MM.1S (cell line): ENCODE results near the gene GLIS2.

Source experiments
- DNase-seq: peaks from one replicate; pipeline ENCODE4 v3.0.0-alpha.2; 2015
- H2AFZ ChIP-seq: fragments of 300-600 bp; sonication (generic); 2 replicates; pipeline ENCODE4 v1.6.0; 2016; ENCODE audit warnings: antibody characterized with exemption, low read length
- H3F3A ChIP-seq: fragments of 300-600 bp; sonication (generic); 2 replicates; pipeline ENCODE4 v1.6.1; 2016; ENCODE audit warnings: mild to moderate bottlenecking, antibody characterized with exemption, low read length, moderate library complexity, mixed read lengths; ENCODE audit not compliant: insufficient read depth
- H3K27ac ChIP-seq: fragments of 300-600 bp; sonication (generic); 2 replicates; pipeline ENCODE4 v1.5.1; 2016; ENCODE audit warnings: mild to moderate bottlenecking, low read length
- H3K27me3 ChIP-seq: fragments of 300-600 bp; sonication (generic); replicated peaks from 2 replicates; pipeline ENCODE4 v1.6.0; 2016; ENCODE audit warnings: low read length; ENCODE audit not compliant: insufficient read depth
- H3K36me3 ChIP-seq: fragments of 300-600 bp; sonication (generic); replicated peaks from 2 replicates; pipeline ENCODE4 v1.6.1; 2016; ENCODE audit warnings: mild to moderate bottlenecking, low read length, mixed read lengths; ENCODE audit not compliant: insufficient read depth
- H3K4me1 ChIP-seq: fragments of 300-600 bp; sonication (generic); 2 replicates; pipeline ENCODE4 v1.6.1; 2016; ENCODE audit warnings: low read length, mixed read lengths
- H3K4me2 ChIP-seq: fragments of 300-600 bp; sonication (generic); 2 replicates; pipeline ENCODE4 v1.6.0; 2016; ENCODE audit warnings: low read depth, low read length
- H3K4me3 ChIP-seq: fragments of 300-600 bp; sonication (generic); 2 replicates; pipeline ENCODE4 v1.5.1; 2016; ENCODE audit warnings: low read length, mixed read lengths
- H3K79me2 ChIP-seq: fragments of 300-600 bp; sonication (generic); 2 replicates; pipeline ENCODE4 v1.6.1; 2016; ENCODE audit warnings: mixed run types, low read length, mixed read lengths
- H3K9ac ChIP-seq: fragments of 300-600 bp; sonication (generic); 2 replicates; pipeline ENCODE4 v1.6.1; 2016; ENCODE audit warnings: low read length, mixed read lengths
- H3K9me2 ChIP-seq: fragments of 300-600 bp; sonication (generic); replicated peaks from 2 replicates; pipeline ENCODE4 v1.6.1; 2016; ENCODE audit warnings: mild to moderate bottlenecking, low read length, mixed read lengths; ENCODE audit not compliant: insufficient read depth
- H3K9me3 ChIP-seq: fragments of 300-600 bp; sonication (generic); replicated peaks from 2 replicates; pipeline ENCODE4 v1.6.1; 2016; ENCODE audit warnings: mild to moderate bottlenecking, low read length, mixed read lengths; ENCODE audit not compliant: insufficient read depth
- H4K20me1 ChIP-seq: fragments of 300-600 bp; sonication (generic); 2 replicates; pipeline ENCODE4 v1.6.1; 2016; ENCODE audit warnings: mild to moderate bottlenecking, low read length, moderate library complexity, mixed read lengths; ENCODE audit not compliant: insufficient read depth
- EZH2 ChIP-seq: fragments of 300-600 bp; sonication (generic); optimal IDR thresholded peaks from 2 replicates; pipeline ENCODE3; 2017; ENCODE audit warnings: low read depth, mild to moderate bottlenecking, antibody characterized with exemption, low read length, mixed read lengths
- EZH2phosphoT487 ChIP-seq: fragments of 300-600 bp; sonication (generic); IDR thresholded peaks from 2 replicates; pipeline ENCODE4 v1.6.1; 2018; ENCODE audit warnings: antibody characterized with exemption, low read length
- TF ChIP-seq, protein P1 (sequence below): fragments of 300-600 bp; sonication (generic); IDR thresholded peaks from 2 replicates; pipeline ENCODE4 v1.5.1; 2016; ENCODE audit warnings: antibody characterized with exemption, low read length, mixed read lengths

Gene GLIS2

DNA sequence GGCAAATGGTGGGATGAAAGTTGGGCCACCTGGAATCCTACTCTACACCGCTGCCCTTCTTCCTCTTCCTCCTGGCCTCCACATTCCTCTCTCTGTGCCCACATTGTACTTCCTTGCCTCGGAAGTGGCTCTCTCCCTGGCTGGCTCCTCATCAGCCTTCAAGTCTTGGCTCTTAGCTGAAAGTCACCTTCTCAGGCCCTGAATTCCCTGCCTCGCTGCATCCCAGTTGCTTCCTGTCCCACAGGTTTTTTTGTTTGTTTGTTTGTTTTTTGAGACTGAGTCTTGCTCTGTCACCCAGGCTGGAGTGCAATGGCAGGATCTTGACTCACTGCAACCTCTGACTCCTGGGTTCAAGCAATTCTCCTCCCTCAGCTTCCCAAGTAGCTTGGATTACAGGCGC is 37.8 kb downstream of the GLIS2 start:
- H3F3A ChIP-seq = peaks cover 19% of the 10 kb centered on the region
- no peak overlapping the region for H2AFZ ChIP-seq
- H4K20me1 ChIP-seq = no peaks in the 10 kb centered on the region
- no peaks in the 10 kb centered on the region for H3K36me3 ChIP-seq
- no peak for TF ChIP-seq EZH2phosphoT487
- TF ChIP-seq, protein P1, sequence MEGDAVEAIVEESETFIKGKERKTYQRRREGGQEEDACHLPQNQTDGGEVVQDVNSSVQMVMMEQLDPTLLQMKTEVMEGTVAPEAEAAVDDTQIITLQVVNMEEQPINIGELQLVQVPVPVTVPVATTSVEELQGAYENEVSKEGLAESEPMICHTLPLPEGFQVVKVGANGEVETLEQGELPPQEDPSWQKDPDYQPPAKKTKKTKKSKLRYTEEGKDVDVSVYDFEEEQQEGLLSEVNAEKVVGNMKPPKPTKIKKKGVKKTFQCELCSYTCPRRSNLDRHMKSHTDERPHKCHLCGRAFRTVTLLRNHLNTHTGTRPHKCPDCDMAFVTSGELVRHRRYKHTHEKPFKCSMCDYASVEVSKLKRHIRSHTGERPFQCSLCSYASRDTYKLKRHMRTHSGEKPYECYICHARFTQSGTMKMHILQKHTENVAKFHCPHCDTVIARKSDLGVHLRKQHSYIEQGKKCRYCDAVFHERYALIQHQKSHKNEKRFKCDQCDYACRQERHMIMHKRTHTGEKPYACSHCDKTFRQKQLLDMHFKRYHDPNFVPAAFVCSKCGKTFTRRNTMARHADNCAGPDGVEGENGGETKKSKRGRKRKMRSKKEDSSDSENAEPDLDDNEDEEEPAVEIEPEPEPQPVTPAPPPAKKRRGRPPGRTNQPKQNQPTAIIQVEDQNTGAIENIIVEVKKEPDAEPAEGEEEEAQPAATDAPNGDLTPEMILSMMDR = no peak
- no peak for TF ChIP-seq EZH2
- 0 out of 2 replicates have a peak, but pooled peaks cover 4% of the 10 kb centered on the region for H3K4me1 ChIP-seq
- no peak overlapping the region for H3K4me3 ChIP-seq
- H3K9ac ChIP-seq = no peak overlapping the region
- DNase-seq = no peak
- no peaks in the 10 kb centered on the region for H3K9me2 ChIP-seq
- peaks cover 20% of the 10 kb centered on the region for H3K79me2 ChIP-seq
- no peaks in the 10 kb centered on the region for H3K27me3 ChIP-seq
- no peak overlapping the region for H3K4me2 ChIP-seq
- no peaks in the 10 kb centered on the region for H3K9me3 ChIP-seq
- H3K27ac ChIP-seq = no peak overlapping the region

DNA sequence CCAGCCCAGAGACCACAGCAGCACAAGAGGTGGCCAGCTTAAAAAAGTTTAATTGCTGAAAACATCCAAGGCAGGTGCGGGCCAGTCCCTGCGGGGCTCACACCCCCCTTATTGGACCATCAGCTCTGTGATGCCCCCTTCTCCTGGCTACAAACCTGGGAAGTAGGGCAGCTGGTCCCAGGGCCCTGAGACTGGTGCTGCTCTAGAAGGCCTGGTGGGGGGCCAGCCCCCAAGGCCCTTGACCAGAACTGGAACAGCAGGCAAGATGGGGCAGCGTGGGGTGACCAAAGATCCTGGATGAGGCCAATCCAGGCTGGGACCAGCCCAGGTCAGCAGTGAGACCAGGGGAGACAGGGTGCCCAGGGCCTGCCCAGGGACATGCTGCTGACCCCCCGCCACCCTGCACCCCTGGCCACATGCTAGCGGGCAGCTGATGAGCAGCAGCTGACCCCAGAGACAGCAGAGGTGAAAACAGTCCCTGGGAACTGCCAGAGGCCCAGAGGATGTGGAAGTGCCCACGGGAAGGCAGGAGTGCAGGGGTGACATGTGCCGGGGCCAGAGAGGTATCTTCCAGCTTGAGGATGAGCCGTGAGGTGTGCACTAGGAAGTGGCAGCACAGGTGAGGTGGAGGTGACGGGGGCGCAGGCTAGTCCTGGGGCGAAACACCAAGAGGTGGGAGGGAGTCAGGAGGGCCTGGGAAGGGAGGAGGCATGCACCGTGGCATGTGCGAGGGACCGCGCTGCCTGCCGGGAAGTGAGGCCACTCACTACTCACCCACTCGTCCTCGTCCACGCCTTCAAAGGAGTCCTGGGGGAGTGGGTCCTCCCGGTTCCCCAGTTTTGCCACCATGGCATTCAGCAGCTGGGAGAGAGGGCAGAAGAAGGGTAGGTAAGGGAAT is 38.9 kb downstream of the GLIS2 start:
- no peaks in the 10 kb centered on the region for H4K20me1 ChIP-seq
- H3K9ac ChIP-seq = no peak overlapping the region

DNA sequence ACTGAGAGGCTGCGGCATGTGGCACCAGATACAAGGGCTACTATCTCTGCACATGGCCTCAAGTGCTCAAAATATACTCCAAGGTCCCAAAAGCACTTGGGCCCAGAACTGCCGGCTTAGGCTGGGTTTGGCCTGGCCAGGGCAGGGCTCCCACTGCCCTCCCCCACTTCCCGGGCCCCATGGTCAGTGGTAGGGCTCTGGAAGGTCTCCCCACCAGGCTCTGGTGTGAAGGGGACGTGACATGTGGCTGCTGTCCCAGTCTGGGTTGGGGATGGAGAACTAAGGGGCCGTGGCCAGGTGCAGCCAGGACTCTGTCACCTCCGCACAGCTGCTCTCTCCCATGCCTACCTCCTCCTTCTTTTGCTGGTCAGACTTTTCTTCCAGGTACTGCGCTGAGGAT is 41.0 kb downstream of the GLIS2 start:
- no peak for DNase-seq
- H3K4me1 ChIP-seq = no peaks in the 10 kb centered on the region
- no peak overlapping the region for H3K27ac ChIP-seq
- no peak overlapping the region for H3K4me2 ChIP-seq
- H3K27me3 ChIP-seq = no peaks in the 10 kb centered on the region
- H3K9ac ChIP-seq = no peak overlapping the region
- TF ChIP-seq EZH2 = no peak
- TF ChIP-seq EZH2phosphoT487 = no peak
- TF ChIP-seq, protein P1 = no peak
- no peaks in the 10 kb centered on the region for H3K9me3 ChIP-seq
- no peaks in the 10 kb centered on the region for H3K79me2 ChIP-seq
- H3F3A ChIP-seq = peaks cover 15% of the 10 kb centered on the region
- no peaks in the 10 kb centered on the region for H3K9me2 ChIP-seq
- H3K4me3 ChIP-seq = no peak overlapping the region
- no peaks in the 10 kb centered on the region for H4K20me1 ChIP-seq
- no peaks in the 10 kb centered on the region; the same call in 1 of the 2 replicates for H3K36me3 ChIP-seq
- H2AFZ ChIP-seq = no peak overlapping the region

More for the DNA sequence above, 38.9 kb downstream of the GLIS2 start:
- H3K27me3 ChIP-seq = no peaks in the 10 kb centered on the region
- H3F3A ChIP-seq = peaks cover 19% of the 10 kb centered on the region
- H3K4me3 ChIP-seq = no peak overlapping the region
- no peak for DNase-seq
- no peak overlapping the region for H2AFZ ChIP-seq
- no peaks in the 10 kb centered on the region for H3K36me3 ChIP-seq
- no peak overlapping the region for H3K4me2 ChIP-seq
- no peaks in the 10 kb centered on the region for H3K9me3 ChIP-seq
- H3K27ac ChIP-seq = no peak overlapping the region
- H3K9me2 ChIP-seq = no peaks in the 10 kb centered on the region
- 0 out of 2 replicates have a peak, but pooled peaks cover 4% of the 10 kb centered on the region for H3K4me1 ChIP-seq
- H3K79me2 ChIP-seq = peaks cover 11% of the 10 kb centered on the region
- TF ChIP-seq EZH2 (no peak), EZH2phosphoT487 (no peak)
- TF ChIP-seq, protein P1 = no peak
